ENCODE measurements around the gene DAB1. TPM values are rescaled to one million over a fixed set of nuclear protein-coding genes. Genes with fewer than 3 reads are reported as not detected.

DAB1 gene
- total RNA-seq, 1 donor from 2014 or later = not detected

GRCh38 chr1:57406428-57406970, 17.4 kb downstream of the DAB1 start:
- H3K27ac Mint-ChIP-seq (ENCODE audit: unreplicated experiment) = no peak overlapping the region
- no peaks in the 10 kb centered on the region for H3K36me3 Mint-ChIP-seq (ENCODE audit: low read depth)
- no peak overlapping the region for H3K4me3 Mint-ChIP-seq (ENCODE audit: unreplicated experiment)
- peaks cover 14% of the 10 kb centered on the region for H3K4me1 Mint-ChIP-seq (ENCODE audit: low read depth)
- TF ChIP-seq CTCF (IDR thresholded peaks at IDR 0.05) = no peak
- DNase-seq (ENCODE audit: low spot score) = no peak
- no peaks in the 10 kb centered on the region for H3K9me3 Mint-ChIP-seq (ENCODE audit: low read depth)
- H3K27me3 Mint-ChIP-seq (ENCODE audit: low read depth) = peaks cover 7% of the 10 kb centered on the region

- TF ChIP-seq CTCF (IDR thresholded peaks at IDR 0.05) = no peak
- no peaks in the 10 kb centered on the region for H3K36me3 Mint-ChIP-seq (ENCODE audit: low read depth)
- H3K27me3 Mint-ChIP-seq (ENCODE audit: low read depth) = peaks cover 7% of the 10 kb centered on the region
- no peaks in the 10 kb centered on the region for H3K9me3 Mint-ChIP-seq (ENCODE audit: low read depth)
- H3K4me3 Mint-ChIP-seq (ENCODE audit: unreplicated experiment) = no peak overlapping the region
- DNase-seq (ENCODE audit: low spot score) = no peak
- no peak overlapping the region for H3K27ac Mint-ChIP-seq (ENCODE audit: unreplicated experiment)
- H3K4me1 Mint-ChIP-seq (ENCODE audit: low read depth) = peaks cover 4% of the 10 kb centered on the region
These were observed 19.0 kb downstream of the DAB1 start for GRCh38 chr1:57404884-57405283.

GRCh38 chr1:57403201-57403600, 20.7 kb downstream of the DAB1 start:
- Mint-ChIP-seq H3K9me3 (ENCODE audit: low read depth) (no peaks in the 10 kb centered on the region), H3K27me3 (ENCODE audit: low read depth) (peaks cover 7% of the 10 kb centered on the region), H3K4me3 (ENCODE audit: unreplicated experiment) (no peak overlapping the region), H3K27ac (ENCODE audit: unreplicated experiment) (no peak overlapping the region), H3K4me1 (ENCODE audit: low read depth) (peaks cover 4% of the 10 kb centered on the region), H3K36me3 (ENCODE audit: low read depth) (no peaks in the 10 kb centered on the region)
- DNase-seq (ENCODE audit: low spot score) = no peak
- TF ChIP-seq CTCF (IDR thresholded peaks at IDR 0.05) = no peak

GRCh38 chr1:57401671-57402070, 22.2 kb downstream of the DAB1 start:
- DNase-seq (ENCODE audit: low spot score) = no peak
- H3K4me3 Mint-ChIP-seq (ENCODE audit: unreplicated experiment) = no peak overlapping the region
- H3K9me3 Mint-ChIP-seq (ENCODE audit: low read depth) = no peaks in the 10 kb centered on the region
- H3K4me1 Mint-ChIP-seq (ENCODE audit: low read depth) = no peaks in the 10 kb centered on the region
- TF ChIP-seq CTCF (IDR thresholded peaks at IDR 0.05) = no peak
- peaks cover 11% of the 10 kb centered on the region for H3K27me3 Mint-ChIP-seq (ENCODE audit: low read depth)
- H3K27ac Mint-ChIP-seq (ENCODE audit: unreplicated experiment) = no peak overlapping the region
- no peaks in the 10 kb centered on the region for H3K36me3 Mint-ChIP-seq (ENCODE audit: low read depth)

GRCh38 chr1:57400048-57400447, 23.8 kb downstream of the DAB1 start:
- no peaks in the 10 kb centered on the region for H3K36me3 Mint-ChIP-seq (ENCODE audit: low read depth)

More at GRCh38 chr1:57400048-57400447, 23.8 kb downstream of the DAB1 start:
- no peak for TF ChIP-seq CTCF (IDR thresholded peaks at IDR 0.05)
- H3K4me3 Mint-ChIP-seq (ENCODE audit: unreplicated experiment) = no peak overlapping the region
- H3K27ac Mint-ChIP-seq (ENCODE audit: unreplicated experiment) = no peak overlapping the region
- no peaks in the 10 kb centered on the region for H3K9me3 Mint-ChIP-seq (ENCODE audit: low read depth)
- no peaks in the 10 kb centered on the region for H3K4me1 Mint-ChIP-seq (ENCODE audit: low read depth)
- no peak for DNase-seq (ENCODE audit: low spot score)
- peaks cover 7% of the 10 kb centered on the region for H3K27me3 Mint-ChIP-seq (ENCODE audit: low read depth)
